HepG2 (cell line): ENCODE results near the gene FAM219A. TPM values are rescaled to one million over a fixed set of nuclear protein-coding genes. Genes with fewer than 3 reads are reported as not detected.

Experiments
- DDIT3 ChIP-seq: sonication (generic); formaldehyde crosslinking; IDR thresholded peaks from 2 replicates; pipeline ENCODE4 v1.4.0; 2020; ENCODE audit warnings: mild to moderate bottlenecking, missing genetic modification reagents
- HBP1 ChIP-seq: IDR thresholded peaks from 2 replicates; pipeline ENCODE4 v1.6.1; 2016; ENCODE audit warnings: low read depth, control low read depth
- HHEX ChIP-seq: IDR thresholded peaks from 2 replicates; pipeline ENCODE4 v1.6.1; 2016; ENCODE audit warnings: control low read depth
- IRF2 ChIP-seq: IDR thresholded peaks from 2 replicates; pipeline ENCODE4 v1.6.1; 2018; ENCODE audit warnings: missing genetic modification reagents, missing compliant biosample characterization
- KLF15 ChIP-seq: sonication (generic); formaldehyde crosslinking; IDR thresholded peaks from 2 replicates; pipeline ENCODE4 v1.8.1; 2023; ENCODE audit warnings: borderline replicate concordance, mild to moderate bottlenecking, inconsistent platforms, missing genetic modification reagents, mixed read lengths
- MTF1 ChIP-seq: sonication (generic); formaldehyde crosslinking; IDR thresholded peaks from 2 replicates; pipeline ENCODE4 v1.5.0; 2020; ENCODE audit warnings: missing genetic modification reagents
- NCOA2 ChIP-seq: sonication (generic); formaldehyde crosslinking; IDR thresholded peaks from 2 replicates; pipeline ENCODE4 v1.8.0; 2022; ENCODE audit warnings: inconsistent platforms
- PRDM15 ChIP-seq: sonication (generic); formaldehyde crosslinking; IDR thresholded peaks from 2 replicates; pipeline ENCODE4 v1.4.0; 2020; ENCODE audit warnings: missing genetic modification reagents
- SRSF1 ChIP-seq: fragments of 200-400 bp; formaldehyde crosslinking; optimal IDR thresholded peaks from 2 replicates; pipeline ENCODE3; 2017; ENCODE audit warnings: mild to moderate bottlenecking, low read depth, low read length, moderate library complexity
- TFDP1 ChIP-seq: IDR thresholded peaks from 2 replicates; pipeline ENCODE4 v1.6.1; 2016; ENCODE audit warnings: missing compliant biosample characterization, missing genetic modification reagents, borderline replicate concordance
- TOPORS ChIP-seq: sonication (generic); formaldehyde crosslinking; IDR thresholded peaks from 2 replicates; pipeline ENCODE4 v1.8.0; 2023; ENCODE audit warnings: mild to moderate bottlenecking, missing genetic modification reagents
- ZNF264 ChIP-seq: sonication (generic); formaldehyde crosslinking; IDR thresholded peaks from 2 replicates; pipeline ENCODE4 v1.4.0; 2020; ENCODE audit warnings: missing genetic modification reagents
- ZNF326 ChIP-seq: sonication (generic); formaldehyde crosslinking; IDR thresholded peaks from 2 replicates; pipeline ENCODE4 v1.4.0; 2020; ENCODE audit warnings: missing genetic modification reagents, borderline replicate concordance
- ZNF431 ChIP-seq: sonication (generic); formaldehyde crosslinking; IDR thresholded peaks from 2 replicates; pipeline ENCODE4 v1.9.0; 2022; ENCODE audit warnings: missing genetic modification reagents, low read depth, mild to moderate bottlenecking, borderline replicate concordance
- ZNF7 ChIP-seq: IDR thresholded peaks from 2 replicates; pipeline ENCODE4 v1.6.1; 2016; ENCODE audit warnings: missing biosample characterization, missing genetic modification reagents
- ZNF770 ChIP-seq: sonication (generic); formaldehyde crosslinking; IDR thresholded peaks from 2 replicates; pipeline ENCODE4 v1.5.0; 2020; ENCODE audit warnings: mild to moderate bottlenecking, missing genetic modification reagents
- ZNF772 ChIP-seq: sonication (generic); formaldehyde crosslinking; IDR thresholded peaks from 2 replicates; pipeline ENCODE4 v1.5.0; 2020; ENCODE audit warnings: mild to moderate bottlenecking, missing genetic modification reagents
- polyA plus RNA-seq, 8 experiments: library from polyadenylated mRNA; depleted of rRNA in 3 of 8; stranded (reverse) in 7 of 8; unstranded in 1 of 8; fragments of >200 nt; fragmentation: Illumina TruSeq in 4 of 8; extraction: Trizol in 4 of 8; gene quantifications; 2 replicates each; pipeline versions ENCODE4 v1.2.1 to v1.2.3, GENCODE V29; 2011 to 2016; ENCODE audit warnings: low read depth in 4 of 8, missing spikeins in 1 of 8, mixed read lengths in 1 of 8; ENCODE audit not compliant: insufficient read depth in 1 of 8
- total RNA-seq, 5 experiments: library from RNA; depleted of rRNA; stranded (reverse); fragments of >200 nt; fragmentation: Illumina TruSeq; extraction: Trizol; gene quantifications; 2 replicates each; pipeline ENCODE4 v1.2.3, GENCODE V29; 2016; ENCODE audit warnings: low read depth in 1 of 5
- TF ChIP-seq, protein P1 (sequence below): sonication (generic); formaldehyde crosslinking; conservative IDR thresholded peaks from 2 replicates; pipeline ENCODE4 v1.8.1; 2023; ENCODE audit warnings: missing genetic modification reagents

The FAM219A gene
- total and polyA plus RNA-seq, 2 of the 13 experiments (the other 11 are each of a cell fraction or from before 2014, with no cell fraction given) = 3.9 to 6.4 TPM

DNA sequence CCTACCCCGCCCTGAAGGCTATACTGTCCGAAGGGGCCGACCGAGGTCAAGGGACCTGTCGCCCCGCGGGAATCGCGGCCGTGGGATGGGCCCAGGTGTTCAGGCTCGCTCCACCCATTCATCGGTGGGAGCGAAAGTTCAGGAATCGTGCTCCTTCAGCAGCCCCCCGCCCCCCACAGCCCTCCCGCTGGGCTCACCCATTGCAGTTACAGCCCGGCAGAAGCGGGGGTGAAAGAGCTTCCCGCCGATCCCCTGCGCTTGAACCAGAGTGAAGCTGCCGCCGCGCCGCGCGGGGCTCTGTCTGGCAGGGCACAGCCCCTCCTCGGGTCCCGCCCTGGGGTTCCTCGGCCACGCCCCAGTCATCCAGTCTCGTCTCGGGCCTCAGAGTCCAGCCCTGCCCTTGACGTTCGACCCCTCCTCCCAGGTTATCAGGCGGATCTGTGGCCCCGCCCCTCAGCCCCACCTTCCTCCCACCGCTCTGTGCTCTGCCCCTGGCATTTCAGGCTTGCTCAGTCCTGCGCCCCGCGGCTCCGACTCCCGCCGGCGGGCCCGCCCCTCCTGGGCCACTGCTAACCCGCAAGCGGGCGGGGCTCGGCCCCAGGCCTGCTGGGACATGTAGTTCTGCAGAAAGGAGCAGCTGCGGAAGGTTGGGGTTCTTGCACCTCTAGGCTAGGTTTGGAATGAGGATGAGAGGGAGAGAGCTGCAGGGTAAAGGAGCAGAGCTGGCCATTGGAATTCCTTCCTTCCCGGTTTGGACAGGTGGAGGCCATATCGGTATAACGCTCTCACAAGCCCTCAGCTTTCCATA, 81.6 kb downstream of the FAM219A start, which contains the start of gene MYORG (continued):
- TF ChIP-seq PRDM15 (CRISPR knock-in tag) (no peak), ZNF7 (no peak), TFDP1 (CRISPR knock-in tag) (peak; percentile 66; the same call in 1 of the 2 replicates), ZNF772 (0 out of 2 replicates have a peak, but pooled peaks have one; percentile 17), IRF2 (peak; percentile 90), HBP1 (CRISPR knock-in tag) (0 out of 2 replicates have a peak, but pooled peaks have one; percentile 43), ZNF770 (no peak; the same call in 1 of the 2 replicates), DDIT3 (no peak), TOPORS (0 out of 2 replicates have a peak, but pooled peaks have one; percentile 35), HHEX (CRISPR knock-in tag) (0 out of 2 replicates have a peak, but pooled peaks have one; percentile 8), SRSF1 (peak; percentile 32), ZNF431 (CRISPR knock-in tag) (peak; percentile 39; the same call in 1 of the 2 replicates), KLF15 (CRISPR knock-in tag) (no peak), ZNF326 (no peak), MTF1 (CRISPR knock-in tag) (no peak), NCOA2 (CRISPR knock-in tag) (peak; percentile 35; the same call in 1 of the 2 replicates), ZNF264 (CRISPR knock-in tag) (0 out of 2 replicates have a peak, but pooled peaks have one; percentile 19)
- TF ChIP-seq, protein P1, sequence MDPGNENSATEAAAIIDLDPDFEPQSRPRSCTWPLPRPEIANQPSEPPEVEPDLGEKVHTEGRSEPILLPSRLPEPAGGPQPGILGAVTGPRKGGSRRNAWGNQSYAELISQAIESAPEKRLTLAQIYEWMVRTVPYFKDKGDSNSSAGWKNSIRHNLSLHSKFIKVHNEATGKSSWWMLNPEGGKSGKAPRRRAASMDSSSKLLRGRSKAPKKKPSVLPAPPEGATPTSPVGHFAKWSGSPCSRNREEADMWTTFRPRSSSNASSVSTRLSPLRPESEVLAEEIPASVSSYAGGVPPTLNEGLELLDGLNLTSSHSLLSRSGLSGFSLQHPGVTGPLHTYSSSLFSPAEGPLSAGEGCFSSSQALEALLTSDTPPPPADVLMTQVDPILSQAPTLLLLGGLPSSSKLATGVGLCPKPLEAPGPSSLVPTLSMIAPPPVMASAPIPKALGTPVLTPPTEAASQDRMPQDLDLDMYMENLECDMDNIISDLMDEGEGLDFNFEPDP (CRISPR knock-in tag) = peak; percentile 59; the same call in 1 of the 2 replicates
